Activated naive CD4-positive, alpha-beta T cell treated with anti-CD3 and anti-CD28 coated beads, Interleukin-2, amount 50 U/mL, for 24 hours (primary cell): ENCODE measurements around the gene RPL39L.
A peak's percentile ranks its signal among the peaks of the same experiment; 100 is the strongest.
"Not testable (repeated sequence)": the region's sequence is repeated elsewhere in the genome, so short reads cannot be mapped to it uniquely, and the experiment has no call there.

Experiments
- H3K27ac Mint-ChIP-seq: one replicate; pipeline ENCODE4 v1.8.0; 2021; ENCODE audit warnings: mild to moderate bottlenecking, mixed read lengths
- H3K27me3 Mint-ChIP-seq: one replicate; pipeline ENCODE4 v1.8.0; 2021; ENCODE audit warnings: mixed read lengths
- H3K36me3 Mint-ChIP-seq: one replicate; pipeline ENCODE4 v1.8.0; 2021; ENCODE audit warnings: mixed read lengths
- H3K4me1 Mint-ChIP-seq: one replicate; pipeline ENCODE4 v1.8.0; 2021; ENCODE audit warnings: mixed read lengths
- H3K4me3 Mint-ChIP-seq: one replicate; pipeline ENCODE4 v1.8.0; 2021; ENCODE audit warnings: mild to moderate bottlenecking, mixed read lengths
- H3K9me3 Mint-ChIP-seq: one replicate; pipeline ENCODE4 v1.8.0; 2021; ENCODE audit warnings: mixed read lengths

RPL39L gene

GRCh38 chr3:187139126-187139894 lies at the start of gene RPL39L:
Gene RPL39L (minus strand): TSS chr3:187139496. CDS start chr3:187121300, 18,196 bp downstream.
- peaks cover 5% of the 10 kb centered on the region for H3K36me3 Mint-ChIP-seq
- H3K4me1 Mint-ChIP-seq: peaks cover 27% of the 10 kb centered on the region
- no peaks in the 10 kb centered on the region for H3K27me3 Mint-ChIP-seq
- H3K27ac Mint-ChIP-seq: peak within 1 kb of the TSS; percentile 95
- peak within 1 kb of the TSS; percentile 90 for H3K4me3 Mint-ChIP-seq
- peaks cover 5% of the 10 kb centered on the region for H3K9me3 Mint-ChIP-seq

- no peaks in the 10 kb centered on the region for H3K4me1 Mint-ChIP-seq
- no peak overlapping the region for H3K4me3 Mint-ChIP-seq
- no peaks in the 10 kb centered on the region for H3K9me3 Mint-ChIP-seq
- H3K36me3 Mint-ChIP-seq: peaks cover 1% of the 10 kb centered on the region
- no peak overlapping the region for H3K27ac Mint-ChIP-seq
- peaks cover 23% of the 10 kb centered on the region for H3K27me3 Mint-ChIP-seq
Measured at GRCh38 chr3:187188931-187189330, 49.6 kb upstream of the RPL39L start.

GRCh38 chr3:187186801-187187421 lies 47.6 kb upstream of the RPL39L start:
- Mint-ChIP-seq H3K4me1 (no peaks in the 10 kb centered on the region), H3K9me3 (no peaks in the 10 kb centered on the region), H3K27me3 (peaks cover 23% of the 10 kb centered on the region), H3K27ac (no peak overlapping the region), H3K4me3 (no peak overlapping the region), H3K36me3 (peaks cover 1% of the 10 kb centered on the region)

- Mint-ChIP-seq H3K36me3 (peaks cover 1% of the 10 kb centered on the region), H3K4me1 (no peaks in the 10 kb centered on the region), H3K9me3 (no peaks in the 10 kb centered on the region), H3K27ac (no peak overlapping the region), H3K4me3 (no peak overlapping the region), H3K27me3 (peaks cover 21% of the 10 kb centered on the region)
Measured at GRCh38 chr3:187186375-187186774, 47.1 kb upstream of the RPL39L start.

- no peak overlapping the region for H3K4me3 Mint-ChIP-seq
- no peaks in the 10 kb centered on the region for H3K4me1 Mint-ChIP-seq
- peaks cover 1% of the 10 kb centered on the region for H3K36me3 Mint-ChIP-seq
- H3K27me3 Mint-ChIP-seq: peaks cover 16% of the 10 kb centered on the region
- H3K27ac Mint-ChIP-seq: no peak overlapping the region
- no peaks in the 10 kb centered on the region for H3K9me3 Mint-ChIP-seq
Measured at GRCh38 chr3:187185759-187186158, 46.5 kb upstream of the RPL39L start.

- H3K36me3 Mint-ChIP-seq: no peaks in the 10 kb centered on the region
- no peaks in the 10 kb centered on the region for H3K4me1 Mint-ChIP-seq
- H3K27ac Mint-ChIP-seq: no peak overlapping the region
- H3K4me3 Mint-ChIP-seq: no peak overlapping the region
- no peaks in the 10 kb centered on the region for H3K9me3 Mint-ChIP-seq
- H3K27me3 Mint-ChIP-seq: peaks cover 8% of the 10 kb centered on the region
Measured at GRCh38 chr3:187183903-187184302, 44.6 kb upstream of the RPL39L start.

GRCh38 chr3:187183210-187183862 lies 44.0 kb upstream of the RPL39L start:
- Mint-ChIP-seq H3K9me3 (no peaks in the 10 kb centered on the region), H3K27ac (no peak overlapping the region), H3K4me1 (no peaks in the 10 kb centered on the region), H3K27me3 (peaks cover 8% of the 10 kb centered on the region), H3K36me3 (no peaks in the 10 kb centered on the region), H3K4me3 (no peak overlapping the region)

- Mint-ChIP-seq H3K27ac (no peak overlapping the region), H3K36me3 (no peaks in the 10 kb centered on the region), H3K4me3 (no peak overlapping the region), H3K27me3 (no peaks in the 10 kb centered on the region), H3K4me1 (no peaks in the 10 kb centered on the region), H3K9me3 (no peaks in the 10 kb centered on the region)
Measured at GRCh38 chr3:187181454-187182170, 42.3 kb upstream of the RPL39L start.

- no peaks in the 10 kb centered on the region for H3K36me3 Mint-ChIP-seq
- no peak overlapping the region for H3K27ac Mint-ChIP-seq
- no peaks in the 10 kb centered on the region for H3K9me3 Mint-ChIP-seq
- no peak overlapping the region for H3K4me3 Mint-ChIP-seq
- H3K27me3 Mint-ChIP-seq: no peaks in the 10 kb centered on the region
- peaks cover 13% of the 10 kb centered on the region for H3K4me1 Mint-ChIP-seq
Measured at GRCh38 chr3:187172929-187173328, 33.6 kb upstream of the RPL39L start.

GRCh38 chr3:187170911-187171310 lies 31.6 kb upstream of the RPL39L start:
- H3K4me3 Mint-ChIP-seq: not testable (repeated sequence)

GRCh38 chr3:187169231-187169960 lies 30.1 kb upstream of the RPL39L start:
- Mint-ChIP-seq H3K27ac (no peak overlapping the region), H3K9me3 (no peaks in the 10 kb centered on the region), H3K4me3 (no peak overlapping the region), H3K36me3 (no peaks in the 10 kb centered on the region), H3K4me1 (peaks cover 13% of the 10 kb centered on the region), H3K27me3 (no peaks in the 10 kb centered on the region)

More at GRCh38 chr3:187170911-187171310, 31.6 kb upstream of the RPL39L start:
- H3K9me3 Mint-ChIP-seq, H3K36me3 Mint-ChIP-seq, H3K27ac Mint-ChIP-seq, H3K27me3 Mint-ChIP-seq: not testable (repeated sequence)
- peaks cover 13% of the 10 kb centered on the region for H3K4me1 Mint-ChIP-seq

- Mint-ChIP-seq H3K4me3 (no peak overlapping the region), H3K36me3 (no peaks in the 10 kb centered on the region), H3K9me3 (no peaks in the 10 kb centered on the region), H3K4me1 (peaks cover 13% of the 10 kb centered on the region), H3K27me3 (no peaks in the 10 kb centered on the region), H3K27ac (no peak overlapping the region)
Measured at GRCh38 chr3:187167777-187168176, 28.5 kb upstream of the RPL39L start.

- Mint-ChIP-seq H3K9me3 (no peaks in the 10 kb centered on the region), H3K27ac (no peak overlapping the region), H3K4me1 (peaks cover 13% of the 10 kb centered on the region)
Measured at GRCh38 chr3:187166750-187167149, 27.5 kb upstream of the RPL39L start.

GRCh38 chr3:187165144-187165543 lies 25.8 kb upstream of the RPL39L start:
- H3K4me1 Mint-ChIP-seq: peaks cover 7% of the 10 kb centered on the region
- H3K27ac Mint-ChIP-seq: no peak overlapping the region
- no peaks in the 10 kb centered on the region for H3K9me3 Mint-ChIP-seq
- H3K36me3 Mint-ChIP-seq: peaks cover 2% of the 10 kb centered on the region
- H3K4me3 Mint-ChIP-seq: no peak overlapping the region
- no peaks in the 10 kb centered on the region for H3K27me3 Mint-ChIP-seq

More at GRCh38 chr3:187166750-187167149, 27.5 kb upstream of the RPL39L start:
- Mint-ChIP-seq H3K27me3 (no peaks in the 10 kb centered on the region), H3K36me3 (no peaks in the 10 kb centered on the region), H3K4me3 (no peak overlapping the region)
